Suprapubic skin (tissue), 4 donors: ENCODE measurements around the gene PRLR.

Experiments
- EP300 ChIP-seq: sonication (generic); formaldehyde crosslinking; IDR thresholded peaks from one replicate; pipeline ENCODE4 v1.6.1; 2017; ENCODE audit warnings: antibody characterized with exemption
- POLR2A ChIP-seq, 2 donors: fragments of 450-650 bp; IDR thresholded peaks; one replicate each; pipeline ENCODE4 v1.6.1; 2017; ENCODE audit warnings: antibody characterized with exemption in 2 of 2, mild to moderate bottlenecking in 2 of 2, moderate library complexity in 2 of 2
- POLR2AphosphoS5 ChIP-seq, 3 donors: sonication (generic); formaldehyde crosslinking; IDR thresholded peaks; one replicate each; pipeline ENCODE4 v1.6.1; 2017; ENCODE audit warnings: antibody characterized with exemption in 3 of 3
- TF ChIP-seq, protein P1 (sequence below), 2 donors: fragments of 200-600 bp in 1 of 2; fragments of 450-650 bp in 1 of 2; sonication (generic) in 1 of 2; IDR thresholded peaks; one replicate each; pipeline ENCODE4 v1.5.1; 2016 to 2019; ENCODE audit warnings: antibody characterized with exemption in 2 of 2, mild to moderate bottlenecking in 1 of 2, moderate library complexity in 1 of 2

DNA sequence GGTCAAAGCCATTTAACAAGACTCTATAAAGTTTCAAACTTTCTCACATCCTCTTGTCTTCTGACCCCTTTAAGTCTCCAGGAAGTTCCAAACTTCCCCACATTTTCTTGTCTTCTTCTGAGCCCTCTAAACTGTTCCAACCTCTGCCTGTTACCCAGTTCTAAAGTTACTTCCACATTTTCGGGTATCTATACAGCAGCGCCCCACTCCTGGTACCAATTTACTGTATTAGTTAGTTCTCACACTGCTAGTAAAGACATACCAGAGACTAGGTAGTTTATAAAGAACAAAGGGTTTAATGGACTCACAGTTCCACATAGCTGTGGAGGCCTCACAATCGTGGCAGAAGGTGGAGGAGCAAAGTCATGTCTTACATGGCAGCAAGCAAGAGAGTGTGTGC is 23.3 kb upstream of the PRLR start:
- TF ChIP-seq POLR2A (IDR thresholded peaks at IDR 0.05) = no peak
- no peak for TF ChIP-seq EP300
- TF ChIP-seq, protein P1, sequence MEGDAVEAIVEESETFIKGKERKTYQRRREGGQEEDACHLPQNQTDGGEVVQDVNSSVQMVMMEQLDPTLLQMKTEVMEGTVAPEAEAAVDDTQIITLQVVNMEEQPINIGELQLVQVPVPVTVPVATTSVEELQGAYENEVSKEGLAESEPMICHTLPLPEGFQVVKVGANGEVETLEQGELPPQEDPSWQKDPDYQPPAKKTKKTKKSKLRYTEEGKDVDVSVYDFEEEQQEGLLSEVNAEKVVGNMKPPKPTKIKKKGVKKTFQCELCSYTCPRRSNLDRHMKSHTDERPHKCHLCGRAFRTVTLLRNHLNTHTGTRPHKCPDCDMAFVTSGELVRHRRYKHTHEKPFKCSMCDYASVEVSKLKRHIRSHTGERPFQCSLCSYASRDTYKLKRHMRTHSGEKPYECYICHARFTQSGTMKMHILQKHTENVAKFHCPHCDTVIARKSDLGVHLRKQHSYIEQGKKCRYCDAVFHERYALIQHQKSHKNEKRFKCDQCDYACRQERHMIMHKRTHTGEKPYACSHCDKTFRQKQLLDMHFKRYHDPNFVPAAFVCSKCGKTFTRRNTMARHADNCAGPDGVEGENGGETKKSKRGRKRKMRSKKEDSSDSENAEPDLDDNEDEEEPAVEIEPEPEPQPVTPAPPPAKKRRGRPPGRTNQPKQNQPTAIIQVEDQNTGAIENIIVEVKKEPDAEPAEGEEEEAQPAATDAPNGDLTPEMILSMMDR (IDR thresholded peaks at IDR 0.05) = no peak
- TF ChIP-seq POLR2AphosphoS5 (IDR thresholded peaks at IDR 0.05) = no peak
